GM19025 (cell line): Measurements from ENCODE around the gene NELFB.

Experiments
- ATAC-seq: cut with Tn5 transposase; IDR thresholded peaks from one replicate; pipeline ENCODE4 v1.9.1; 2021; ENCODE audit warnings: mild to moderate bottlenecking, low read depth, moderate library complexity; ENCODE audit not compliant: unreplicated experiment

The NELFB gene

GRCh38 chr9:137278721-137279711 is 23.9 kb downstream of the NELFB start:
- no peak for ATAC-seq

GRCh38 chr9:137279741-137280473 is 24.8 kb downstream of the NELFB start:
- no peak for ATAC-seq

GRCh38 chr9:137280474-137281344 is 25.6 kb downstream of the NELFB start:
- ATAC-seq, result no peak

- no peak for ATAC-seq
Observed at GRCh38 chr9:137281345-137282116, 26.4 kb downstream of the NELFB start.

- no peak for ATAC-seq
Observed at GRCh38 chr9:137286975-137287383, 31.9 kb downstream of the NELFB start.

- no peak for ATAC-seq
Observed at GRCh38 chr9:137293094-137293481, 38.0 kb downstream of the NELFB start.

DNA sequence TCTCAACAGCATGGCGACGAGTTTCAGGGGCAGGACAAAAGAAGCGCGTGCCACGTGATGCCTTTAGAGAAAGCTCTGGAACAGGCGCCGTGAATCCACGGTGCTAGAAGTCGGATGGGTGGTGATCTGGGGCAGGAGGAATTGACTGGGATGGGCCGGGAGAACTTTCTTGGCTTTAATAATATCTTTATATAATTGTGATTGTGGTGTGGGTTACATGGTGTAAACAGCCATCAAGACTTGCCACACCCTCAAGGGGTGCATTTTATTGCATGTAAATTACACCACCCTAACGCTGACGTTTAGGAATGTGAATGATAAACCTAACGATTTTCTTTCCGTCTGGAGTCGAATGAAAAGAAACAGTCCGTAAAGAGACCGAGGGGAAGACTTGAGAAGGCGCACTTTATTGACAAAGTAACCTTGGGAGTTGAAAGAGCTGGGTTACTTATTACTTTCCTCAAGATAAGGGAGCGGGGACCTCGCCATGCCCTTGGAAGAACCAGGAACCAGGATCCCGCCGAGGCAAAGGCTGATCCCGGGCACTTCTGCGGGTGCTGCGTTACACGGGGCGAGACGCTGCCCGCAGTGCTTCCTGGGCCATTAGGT is 38.5 kb downstream of the NELFB start:
- no peak for ATAC-seq

DNA sequence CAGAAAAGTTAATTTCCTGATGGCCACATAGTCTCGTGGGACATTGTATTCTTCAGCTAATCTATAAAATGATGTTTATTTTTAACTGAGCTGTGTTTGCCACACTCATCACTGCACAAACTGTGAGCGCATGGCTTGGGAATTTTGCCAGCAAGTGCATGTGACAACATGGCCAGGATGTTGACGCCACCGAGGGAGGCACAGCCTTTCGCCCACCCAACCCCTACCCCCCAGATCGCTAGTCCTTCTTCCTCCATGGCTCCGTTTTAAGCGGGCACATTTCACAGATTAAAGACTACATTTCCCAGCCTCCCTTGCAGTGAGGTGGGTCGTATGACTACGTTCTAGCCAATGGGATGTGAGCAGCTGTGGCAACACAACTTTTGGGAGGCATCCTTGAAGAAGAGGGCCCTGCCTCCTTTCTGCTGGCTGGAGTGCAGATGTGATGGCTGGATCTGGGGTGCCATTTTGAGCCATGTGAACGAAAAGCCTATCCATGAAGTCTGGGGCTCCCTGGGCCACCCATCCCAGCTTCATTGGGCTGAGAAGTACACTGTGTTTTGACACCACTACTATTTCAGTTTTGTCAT is 39.1 kb downstream of the NELFB start:
- no peak for ATAC-seq

GRCh38 chr9:137294681-137295237 is 39.6 kb downstream of the NELFB start:
- no peak for ATAC-seq

DNA sequence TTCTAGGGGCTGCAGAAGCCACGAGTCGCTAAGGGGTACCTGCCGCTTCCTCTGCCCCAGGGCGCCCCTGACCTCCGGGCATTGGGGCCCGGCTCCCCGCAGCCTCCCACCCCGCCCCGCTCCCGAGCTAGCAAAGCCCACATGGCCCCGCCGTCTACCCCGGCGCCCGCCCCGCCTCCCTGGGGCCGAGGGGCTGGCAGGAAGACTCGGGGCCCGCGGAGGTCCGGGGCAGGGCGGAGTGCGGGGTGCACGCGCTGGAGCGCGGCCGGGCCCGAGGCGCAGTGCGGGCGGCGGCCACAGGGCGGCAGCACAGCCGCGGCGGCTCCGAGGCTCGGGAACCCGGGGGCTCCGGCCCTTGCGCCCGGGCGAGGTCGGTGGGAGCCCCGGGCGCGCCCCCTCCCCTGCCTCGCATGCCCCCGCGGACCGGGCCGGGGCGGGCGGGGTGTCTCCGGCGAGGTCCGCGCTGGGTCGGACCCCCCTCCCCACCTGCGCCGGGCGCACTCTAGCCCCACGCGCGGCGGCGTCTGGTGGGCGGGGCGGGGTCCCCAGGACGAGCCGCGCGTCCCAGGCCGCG is 40.2 kb downstream of the NELFB start:
- ATAC-seq, result no peak

DNA sequence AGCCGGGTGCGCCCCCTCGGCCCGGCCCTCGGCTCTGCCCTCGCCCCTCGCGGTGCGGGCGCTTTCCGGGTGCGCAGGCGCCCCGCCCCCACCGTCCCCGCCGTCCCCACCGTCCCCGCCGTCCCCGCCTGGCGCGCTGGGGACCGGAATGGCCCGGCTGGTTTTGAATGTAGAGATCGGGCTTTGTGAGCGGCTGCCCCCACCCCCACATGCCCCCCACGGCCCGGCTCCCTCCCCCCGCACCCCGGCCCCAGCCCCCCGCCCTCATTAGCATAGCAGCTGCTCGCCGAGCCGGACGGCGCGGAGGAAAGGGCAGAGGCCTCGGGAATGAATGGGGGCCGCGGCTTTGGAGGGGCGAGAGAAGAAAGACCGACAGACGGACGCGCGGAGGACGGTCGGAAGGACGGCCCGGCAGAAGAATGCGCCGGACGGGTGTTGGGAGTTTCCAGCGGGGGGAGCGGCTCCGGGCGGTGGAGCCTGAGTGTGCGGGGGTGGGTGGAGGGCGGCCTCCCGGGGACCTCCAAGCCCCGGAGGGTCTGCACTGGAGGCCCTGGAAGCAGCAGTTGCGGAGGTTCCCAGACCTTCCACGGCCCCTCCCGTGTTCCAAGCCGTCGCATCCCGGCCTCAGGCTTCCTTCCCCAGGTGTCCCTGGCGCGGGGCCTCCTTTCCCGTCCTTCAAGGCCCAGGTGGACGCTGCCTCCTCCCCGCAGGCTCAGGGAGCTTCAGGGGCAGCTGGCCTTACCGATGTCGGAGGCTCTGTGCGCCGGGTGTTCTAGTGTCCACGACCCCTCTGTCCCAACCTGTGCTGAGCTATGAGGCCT is 40.9 kb downstream of the NELFB start:
- no peak for ATAC-seq

GRCh38 chr9:137296670-137297664 is 41.8 kb downstream of the NELFB start:
- no peak for ATAC-seq

DNA sequence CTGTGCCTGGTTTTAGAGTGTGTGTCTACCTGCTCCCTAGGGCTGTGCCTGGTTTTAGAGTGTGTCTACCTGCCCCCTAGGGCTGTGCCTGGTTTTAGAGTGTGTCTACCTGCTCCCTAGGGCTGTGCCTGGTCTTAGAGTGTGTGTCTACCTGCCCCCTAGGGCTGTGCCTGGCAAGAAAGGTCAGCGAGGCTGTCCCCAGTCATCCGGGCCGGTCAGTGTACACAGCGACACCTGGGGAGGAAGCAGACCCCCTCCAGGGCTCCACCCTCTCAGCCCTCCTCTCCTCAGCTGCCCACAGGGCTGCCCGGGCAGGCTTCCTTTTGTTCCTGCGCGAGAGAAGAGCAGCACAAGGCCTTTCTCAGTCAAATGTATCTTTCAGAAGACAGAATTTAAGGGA is 42.8 kb downstream of the NELFB start:
- no peak for ATAC-seq

GRCh38 chr9:137298401-137299202 is 43.5 kb downstream of the NELFB start:
- no peak for ATAC-seq

DNA sequence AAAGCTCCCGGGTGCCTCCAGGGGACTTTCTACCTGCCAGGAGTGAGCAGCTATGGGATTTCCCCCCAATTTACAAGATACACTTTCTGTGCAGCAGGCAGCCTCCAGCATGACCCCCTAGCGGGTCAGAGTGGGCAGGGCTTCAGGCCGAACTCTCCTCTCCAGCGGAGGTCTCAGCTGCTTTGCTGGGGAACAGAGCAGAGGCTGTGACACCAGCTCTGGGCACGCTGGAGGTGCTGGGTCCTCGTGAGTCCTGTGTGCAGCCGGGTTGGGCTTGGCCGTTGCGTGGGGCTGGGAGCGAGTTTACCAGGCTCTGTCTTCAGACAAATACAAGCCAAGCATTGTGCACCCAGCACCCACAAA is 44.1 kb downstream of the NELFB start:
- ATAC-seq, result no peak

DNA sequence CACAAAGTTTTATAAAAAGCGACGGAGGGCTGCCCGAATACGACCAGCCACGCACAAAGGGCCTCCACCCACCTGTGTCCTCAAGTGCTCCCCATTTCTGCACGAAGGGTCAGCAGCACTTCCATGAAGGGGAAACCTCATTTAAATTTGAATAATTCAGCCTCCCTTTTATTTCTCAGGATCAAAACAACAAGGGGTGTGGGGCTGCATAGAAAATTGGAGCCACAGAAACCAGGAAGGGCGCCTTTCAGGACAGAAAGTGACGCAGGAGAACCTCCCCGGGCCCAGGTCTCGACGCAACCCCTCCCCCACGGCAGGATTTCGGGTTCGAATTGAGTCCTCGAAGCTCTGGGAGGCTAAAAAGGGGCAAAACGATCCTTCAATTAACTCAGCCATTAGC is 44.8 kb downstream of the NELFB start:
- no peak for ATAC-seq
